K562 (cell line): ENCODE measurements around the gene SMG9. TPM values are rescaled to one million over a fixed set of nuclear protein-coding genes. Genes with fewer than 3 reads are reported as not detected.

Source experiments
- CXXC5 ChIP-seq: fragments of 250-450 bp; sonication (Bioruptor Pico); IDR thresholded peaks from 2 replicates; pipeline ENCODE4 v1.8.0; 2022; ENCODE audit warnings: inconsistent platforms, mild to moderate bottlenecking, moderate library complexity
- ETV1 ChIP-seq: fragments of 450-650 bp; conservative IDR thresholded peaks from 2 replicates; pipeline ENCODE4 v1.6.1; 2016; ENCODE audit warnings: missing genetic modification characterization, control low read depth, low read depth, missing compliant biosample characterization
- GABPB1 ChIP-seq: sonication (generic); formaldehyde crosslinking; IDR thresholded peaks from 2 replicates; pipeline ENCODE4 v1.8.0; 2022; ENCODE audit warnings: mild to moderate bottlenecking, missing genetic modification reagents
- HDAC3 ChIP-seq: fragments of 450-650 bp; IDR thresholded peaks from 2 replicates; pipeline ENCODE4 v1.6.1; 2018; ENCODE audit warnings: borderline replicate concordance, mild to moderate bottlenecking, moderate library complexity; ENCODE audit not compliant: partially characterized antibody
- KDM1A ChIP-seq, 2 experiments: fragments of 450-650 bp; IDR thresholded peaks; 2 replicates each; pipeline ENCODE4 v1.6.1; 2016; ENCODE audit warnings: mild to moderate bottlenecking in 2 of 2
- MTA1 ChIP-seq: fragments of 450-650 bp; IDR thresholded peaks from 2 replicates; pipeline ENCODE4 v1.6.1; 2017; ENCODE audit warnings: borderline replicate concordance
- NCOA1 ChIP-seq: fragments of 450-650 bp; IDR thresholded peaks from 2 replicates; pipeline ENCODE4 v1.6.1; 2016; ENCODE audit warnings: low read depth
- NFATC3 ChIP-seq: fragments of 450-650 bp; IDR thresholded peaks from 2 replicates; pipeline ENCODE4 v1.6.1; 2017; ENCODE audit warnings: mild to moderate bottlenecking
- NFXL1 ChIP-seq: fragments of 450-650 bp; formaldehyde crosslinking; IDR thresholded peaks from 2 replicates; pipeline ENCODE4 v1.4.0; 2021; ENCODE audit warnings: mild to moderate bottlenecking
- NR2C2 ChIP-seq, 2 experiments: fragments of 200-800 bp in 1 of 2; sonication (Bioruptor generic) in 1 of 2; sonication (generic) in 1 of 2; formaldehyde crosslinking in 1 of 2; IDR thresholded peaks; 2 replicates each; pipeline versions ENCODE4 v1.6.1 to v1.8.0; 2016 to 2022; ENCODE audit warnings: mild to moderate bottlenecking in 1 of 2, missing compliant biosample characterization in 1 of 2, missing genetic modification characterization in 1 of 2, missing genetic modification reagents in 1 of 2
- NR2F6 ChIP-seq: fragments of 450-650 bp; formaldehyde crosslinking; IDR thresholded peaks from 2 replicates; pipeline ENCODE4 v1.4.0; 2020; ENCODE audit warnings: mild to moderate bottlenecking
- POLR2AphosphoS5 ChIP-seq: IDR thresholded peaks from 2 replicates; pipeline ENCODE4 v1.6.1; 2011; ENCODE audit warnings: mild to moderate bottlenecking, low read depth, low read length, moderate library complexity; ENCODE audit not compliant: control insufficient read depth, insufficient read depth
- POLR2B ChIP-seq: fragments of 450-650 bp; IDR thresholded peaks from 2 replicates; pipeline ENCODE4 v1.6.1; 2018; ENCODE audit warnings: low read depth; ENCODE audit not compliant: partially characterized antibody
- RNF2 ChIP-seq: sonication (generic); IDR thresholded peaks from 2 replicates; pipeline ENCODE4 v1.6.1; 2016
- XRCC3 ChIP-seq: fragments of 450-650 bp; IDR thresholded peaks from 2 replicates; pipeline ENCODE4 v1.6.1; 2017; ENCODE audit warnings: mild to moderate bottlenecking, moderate library complexity
- ZFP36 ChIP-seq: fragments of 150-350 bp; IDR thresholded peaks from 2 replicates; pipeline ENCODE4 v1.6.1; 2018; ENCODE audit warnings: low read length, low read depth; ENCODE audit not compliant: partially characterized antibody
- ZNF24 ChIP-seq: fragments of 450-650 bp; IDR thresholded peaks from 2 replicates; pipeline ENCODE4 v1.6.1; 2016
- ZNF77 ChIP-seq: fragments of 250-450 bp; sonication (Bioruptor Pico); IDR thresholded peaks from 2 replicates; pipeline ENCODE4 v1.5.0; 2020
- polyA plus RNA-seq, 8 experiments: library from polyadenylated mRNA; depleted of rRNA in 4 of 8; stranded (reverse) in 5 of 8; unstranded in 3 of 8; fragments of >200 nt; fragmentation: Nextera tagmentation in 2 of 8; fragmentation: Illumina TruSeq in 1 of 8; extraction: Ambion mirVana in 2 of 8; extraction: Trizol in 1 of 8; gene quantifications; 2 replicates each; pipeline versions ENCODE4 v1.2.1 to v1.2.3, GENCODE V29; 2011 to 2014; ENCODE audit warnings: inconsistent platforms in 1 of 8, missing spikeins in 1 of 8
- total RNA-seq, 7 experiments: library from RNA; depleted of rRNA in 6 of 7; stranded (reverse); fragments of >200 nt in 6 of 7; fragmentation: Illumina TruSeq in 2 of 7; extraction: Trizol in 2 of 7; gene quantifications; 2 replicates each; pipeline versions ENCODE4 v1.2.1 to v1.2.3, GENCODE V29; 2011 to 2021; ENCODE audit warnings: low replicate concordance in 1 of 7
- TF ChIP-seq, protein P1 (sequence below): fragments of 450-650 bp; IDR thresholded peaks from 2 replicates; pipeline ENCODE4 v1.6.1; 2016; ENCODE audit warnings: antibody characterized with exemption
- TF ChIP-seq, protein P2 (sequence below): sonication (generic); formaldehyde crosslinking; IDR thresholded peaks from 2 replicates; pipeline ENCODE4 v1.8.0; 2022; ENCODE audit warnings: mild to moderate bottlenecking, missing genetic modification reagents
- TF ChIP-seq, protein P3 (sequence below), 2 experiments: fragments of 450-650 bp; IDR thresholded peaks; 2 replicates each; pipeline ENCODE4 v1.6.1; 2018; ENCODE audit warnings: mild to moderate bottlenecking in 2 of 2, low read depth in 1 of 2; ENCODE audit not compliant: partially characterized antibody in 2 of 2

Gene SMG9
- total and polyA plus RNA-seq, 9 of the 15 experiments (the other 6 are each of a cell fraction or from before 2014, with no cell fraction given): 1.7 to 79.7 (median 40.2) TPM

DNA sequence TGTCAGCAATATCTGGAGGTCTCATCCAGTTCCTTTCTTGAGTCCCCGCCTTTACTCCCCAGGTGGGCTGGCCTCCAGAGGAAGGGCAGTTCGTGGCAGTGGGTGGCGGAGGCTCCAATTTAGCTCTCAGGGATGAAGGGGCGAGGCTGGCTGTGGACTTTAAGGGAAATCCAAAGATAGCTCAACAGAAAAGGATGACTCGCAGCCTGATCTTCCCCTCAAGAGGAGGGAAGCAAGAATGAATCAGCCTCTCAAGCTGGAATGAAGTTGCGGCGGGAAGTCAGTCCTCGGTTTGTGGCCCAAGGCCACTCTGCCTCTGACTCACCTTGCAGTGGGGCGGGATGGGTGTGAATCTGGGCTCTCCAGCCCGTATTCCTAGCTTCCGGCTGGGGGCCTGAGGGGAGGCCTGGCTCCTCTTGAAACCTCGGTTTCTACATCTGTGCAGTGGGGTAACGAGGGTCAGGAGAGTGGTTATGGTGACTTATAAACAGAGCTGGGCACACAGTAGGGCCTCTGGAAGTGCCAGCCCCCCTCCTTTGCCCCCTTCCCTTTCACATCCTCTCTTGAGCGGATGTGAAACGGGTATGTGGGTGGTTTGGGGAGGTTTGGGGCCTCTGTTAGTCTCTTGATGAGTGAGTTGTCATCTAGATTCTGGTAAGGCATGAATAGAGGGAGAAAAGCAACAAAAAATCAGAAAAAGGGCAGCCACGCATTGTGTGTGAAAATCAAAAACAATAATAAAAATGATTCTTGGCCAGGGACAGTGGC lies 10.5 kb upstream of the SMG9 start (continued):
- TF ChIP-seq ETV1 (no peak), KDM1A (IDR thresholded peaks at IDR 0.05) (peak; percentile 63 to 68; a peak in 3 of 4 replicates), ZNF24 (peak; percentile 68; the same call in 1 of the 2 replicates), ZFP36 (no peak), ZNF77 (CRISPR knock-in tag) (no peak), GABPB1 (peak; percentile 49; the same call in 1 of the 2 replicates), XRCC3 (no peak), MTA1 (no peak), NR2C2 (CRISPR knock-in tag; IDR thresholded peaks at IDR 0.05) (no peak), NR2C2 (tag; IDR thresholded peaks at IDR 0.05) (no peak), NFATC3 (no peak), NR2F6 (no peak), RNF2 (no peak), HDAC3 (no peak), CXXC5 (CRISPR knock-in tag) (peak; percentile 25; the same call in 1 of the 2 replicates), POLR2B (no peak), NCOA1 (no peak), POLR2AphosphoS5 (no peak), NFXL1 (CRISPR knock-in tag) (no peak)
- TF ChIP-seq, protein P1, sequence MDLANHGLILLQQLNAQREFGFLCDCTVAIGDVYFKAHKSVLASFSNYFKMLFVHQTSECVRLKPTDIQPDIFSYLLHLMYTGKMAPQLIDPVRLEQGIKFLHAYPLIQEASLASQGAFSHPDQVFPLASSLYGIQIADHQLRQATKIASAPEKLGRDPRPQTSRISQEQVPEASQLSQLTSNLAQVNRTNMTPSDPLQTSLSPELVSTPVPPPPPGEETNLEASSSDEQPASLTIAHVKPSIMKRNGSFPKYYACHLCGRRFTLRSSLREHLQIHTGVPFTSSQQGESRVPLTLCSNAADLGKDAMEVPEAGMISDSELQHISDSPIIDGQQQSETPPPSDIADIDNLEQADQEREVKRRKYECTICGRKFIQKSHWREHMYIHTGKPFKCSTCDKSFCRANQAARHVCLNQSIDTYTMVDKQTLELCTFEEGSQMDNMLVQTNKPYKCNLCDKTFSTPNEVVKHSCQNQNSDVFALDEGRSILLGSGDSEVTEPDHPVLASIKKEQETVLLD: no peak
- TF ChIP-seq, protein P2, sequence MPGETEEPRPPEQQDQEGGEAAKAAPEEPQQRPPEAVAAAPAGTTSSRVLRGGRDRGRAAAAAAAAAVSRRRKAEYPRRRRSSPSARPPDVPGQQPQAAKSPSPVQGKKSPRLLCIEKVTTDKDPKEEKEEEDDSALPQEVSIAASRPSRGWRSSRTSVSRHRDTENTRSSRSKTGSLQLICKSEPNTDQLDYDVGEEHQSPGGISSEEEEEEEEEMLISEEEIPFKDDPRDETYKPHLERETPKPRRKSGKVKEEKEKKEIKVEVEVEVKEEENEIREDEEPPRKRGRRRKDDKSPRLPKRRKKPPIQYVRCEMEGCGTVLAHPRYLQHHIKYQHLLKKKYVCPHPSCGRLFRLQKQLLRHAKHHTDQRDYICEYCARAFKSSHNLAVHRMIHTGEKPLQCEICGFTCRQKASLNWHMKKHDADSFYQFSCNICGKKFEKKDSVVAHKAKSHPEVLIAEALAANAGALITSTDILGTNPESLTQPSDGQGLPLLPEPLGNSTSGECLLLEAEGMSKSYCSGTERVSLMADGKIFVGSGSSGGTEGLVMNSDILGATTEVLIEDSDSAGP: no peak
- TF ChIP-seq, protein P3, sequence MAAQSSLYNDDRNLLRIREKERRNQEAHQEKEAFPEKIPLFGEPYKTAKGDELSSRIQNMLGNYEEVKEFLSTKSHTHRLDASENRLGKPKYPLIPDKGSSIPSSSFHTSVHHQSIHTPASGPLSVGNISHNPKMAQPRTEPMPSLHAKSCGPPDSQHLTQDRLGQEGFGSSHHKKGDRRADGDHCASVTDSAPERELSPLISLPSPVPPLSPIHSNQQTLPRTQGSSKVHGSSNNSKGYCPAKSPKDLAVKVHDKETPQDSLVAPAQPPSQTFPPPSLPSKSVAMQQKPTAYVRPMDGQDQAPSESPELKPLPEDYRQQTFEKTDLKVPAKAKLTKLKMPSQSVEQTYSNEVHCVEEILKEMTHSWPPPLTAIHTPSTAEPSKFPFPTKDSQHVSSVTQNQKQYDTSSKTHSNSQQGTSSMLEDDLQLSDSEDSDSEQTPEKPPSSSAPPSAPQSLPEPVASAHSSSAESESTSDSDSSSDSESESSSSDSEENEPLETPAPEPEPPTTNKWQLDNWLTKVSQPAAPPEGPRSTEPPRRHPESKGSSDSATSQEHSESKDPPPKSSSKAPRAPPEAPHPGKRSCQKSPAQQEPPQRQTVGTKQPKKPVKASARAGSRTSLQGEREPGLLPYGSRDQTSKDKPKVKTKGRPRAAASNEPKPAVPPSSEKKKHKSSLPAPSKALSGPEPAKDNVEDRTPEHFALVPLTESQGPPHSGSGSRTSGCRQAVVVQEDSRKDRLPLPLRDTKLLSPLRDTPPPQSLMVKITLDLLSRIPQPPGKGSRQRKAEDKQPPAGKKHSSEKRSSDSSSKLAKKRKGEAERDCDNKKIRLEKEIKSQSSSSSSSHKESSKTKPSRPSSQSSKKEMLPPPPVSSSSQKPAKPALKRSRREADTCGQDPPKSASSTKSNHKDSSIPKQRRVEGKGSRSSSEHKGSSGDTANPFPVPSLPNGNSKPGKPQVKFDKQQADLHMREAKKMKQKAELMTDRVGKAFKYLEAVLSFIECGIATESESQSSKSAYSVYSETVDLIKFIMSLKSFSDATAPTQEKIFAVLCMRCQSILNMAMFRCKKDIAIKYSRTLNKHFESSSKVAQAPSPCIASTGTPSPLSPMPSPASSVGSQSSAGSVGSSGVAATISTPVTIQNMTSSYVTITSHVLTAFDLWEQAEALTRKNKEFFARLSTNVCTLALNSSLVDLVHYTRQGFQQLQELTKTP (IDR thresholded peaks at IDR 0.05; ENCODE audit: low read depth in 1 of 2, partially characterized antibody in 2 of 2): no peak
